ENCODE data around the gene JAZF1. TPM values are rescaled to one million over a fixed set of nuclear protein-coding genes. Genes with fewer than 3 reads are reported as not detected.

The JAZF1 gene
- total and polyA plus RNA-seq, 2 donors, result 30.7 to 31.9 TPM

GRCh38 chr7:27885652-27886051 lies 294.9 kb downstream of the JAZF1 start:
- WGBS, result 91% methylated on average over 2 of the region's 2 CpGs
- H3K4me1 ChIP-seq (ENCODE audit: insufficient read depth), result no peaks in the 10 kb centered on the region
- no peak overlapping the region for H3K27ac ChIP-seq (ENCODE audit: low read depth)
- no peak overlapping the region for H3K4me3 ChIP-seq (ENCODE audit: low read depth, low read length)
- no peaks in the 10 kb centered on the region for H3K36me3 ChIP-seq (ENCODE audit: insufficient read depth)
- DNase-seq (ENCODE audit: extremely low spot score), result no peak

- no peak overlapping the region for H3K4me3 ChIP-seq (ENCODE audit: low read depth, low read length)
- WGBS, result 79% methylated on average over 4 of the region's 4 CpGs
- H3K4me1 ChIP-seq (ENCODE audit: insufficient read depth), result no peaks in the 10 kb centered on the region
Observed at GRCh38 chr7:27883696-27884095, 296.9 kb downstream of the JAZF1 start.

GRCh38 chr7:27876756-27877155 lies 303.8 kb downstream of the JAZF1 start:
- no peak for DNase-seq (ENCODE audit: extremely low spot score)
- WGBS, result 89% methylated on average over 8 of the region's 8 CpGs

More at GRCh38 chr7:27883696-27884095, 296.9 kb downstream of the JAZF1 start:
- H3K36me3 ChIP-seq (ENCODE audit: insufficient read depth), result no peaks in the 10 kb centered on the region
- no peak overlapping the region for H3K27ac ChIP-seq (ENCODE audit: low read depth)
- no peak for DNase-seq (ENCODE audit: extremely low spot score)

GRCh38 chr7:27875832-27876231 lies 304.8 kb downstream of the JAZF1 start:
- Histone ChIP-seq H3K4me3 (ENCODE audit: low read depth, low read length) (no peak overlapping the region), H3K36me3 (ENCODE audit: insufficient read depth) (no peaks in the 10 kb centered on the region), H3K27ac (ENCODE audit: low read depth) (no peak overlapping the region), H3K4me1 (ENCODE audit: insufficient read depth) (no peaks in the 10 kb centered on the region)
- WGBS, result 98% methylated on average over 2 of the region's 2 CpGs
- no peak for DNase-seq (ENCODE audit: extremely low spot score)

More at GRCh38 chr7:27876756-27877155, 303.8 kb downstream of the JAZF1 start:
- Histone ChIP-seq H3K4me1 (ENCODE audit: insufficient read depth) (no peaks in the 10 kb centered on the region), H3K4me3 (ENCODE audit: low read depth, low read length) (no peak overlapping the region), H3K27ac (ENCODE audit: low read depth) (no peak overlapping the region), H3K36me3 (ENCODE audit: insufficient read depth) (no peaks in the 10 kb centered on the region)

- no peaks in the 10 kb centered on the region for H3K36me3 ChIP-seq (ENCODE audit: insufficient read depth)
- WGBS, result 95% methylated on average over 9 of the region's 9 CpGs
- no peak overlapping the region for H3K27ac ChIP-seq (ENCODE audit: low read depth)
- no peak for DNase-seq (ENCODE audit: extremely low spot score)
- H3K4me1 ChIP-seq (ENCODE audit: insufficient read depth), result no peaks in the 10 kb centered on the region
- no peak overlapping the region for H3K4me3 ChIP-seq (ENCODE audit: low read depth, low read length)
Observed at GRCh38 chr7:27875061-27875460, 305.5 kb downstream of the JAZF1 start.

GRCh38 chr7:27873981-27874957 lies 306.3 kb downstream of the JAZF1 start:
- no peak for DNase-seq (ENCODE audit: extremely low spot score)
- Histone ChIP-seq H3K4me3 (ENCODE audit: low read depth, low read length) (no peak overlapping the region), H3K27ac (ENCODE audit: low read depth) (no peak overlapping the region), H3K36me3 (ENCODE audit: insufficient read depth) (no peaks in the 10 kb centered on the region), H3K4me1 (ENCODE audit: insufficient read depth) (no peaks in the 10 kb centered on the region)
- WGBS, result 71% methylated on average over 13 of the region's 13 CpGs

- Histone ChIP-seq H3K4me3 (ENCODE audit: low read depth, low read length) (no peak overlapping the region), H3K36me3 (ENCODE audit: insufficient read depth) (no peaks in the 10 kb centered on the region), H3K4me1 (ENCODE audit: insufficient read depth) (no peaks in the 10 kb centered on the region), H3K27ac (ENCODE audit: low read depth) (no peak overlapping the region)
- 48% methylated on average over 17 of the region's 17 CpGs for WGBS
- no peak for DNase-seq (ENCODE audit: extremely low spot score)
Observed at GRCh38 chr7:27872356-27873275, 308.0 kb downstream of the JAZF1 start.

- WGBS, result 65% methylated on average over 6 of the region's 6 CpGs
- H3K27ac ChIP-seq (ENCODE audit: low read depth), result no peak overlapping the region
- DNase-seq (ENCODE audit: extremely low spot score), result no peak
Observed at GRCh38 chr7:27871866-27872265, 308.7 kb downstream of the JAZF1 start.

GRCh38 chr7:27871086-27871485 lies 309.5 kb downstream of the JAZF1 start:
- Histone ChIP-seq H3K27ac (ENCODE audit: low read depth) (no peak overlapping the region), H3K36me3 (ENCODE audit: insufficient read depth) (no peaks in the 10 kb centered on the region), H3K4me1 (ENCODE audit: insufficient read depth) (no peaks in the 10 kb centered on the region), H3K4me3 (ENCODE audit: low read depth, low read length) (no peak overlapping the region)
- no peak for DNase-seq (ENCODE audit: extremely low spot score)
- WGBS, result 92% methylated on average over 3 of the region's 3 CpGs

More at GRCh38 chr7:27871866-27872265, 308.7 kb downstream of the JAZF1 start:
- H3K4me1 ChIP-seq (ENCODE audit: insufficient read depth), result no peaks in the 10 kb centered on the region
- H3K4me3 ChIP-seq (ENCODE audit: low read depth, low read length), result no peak overlapping the region
- H3K36me3 ChIP-seq (ENCODE audit: insufficient read depth), result no peaks in the 10 kb centered on the region

GRCh38 chr7:27870595-27870994 lies 310.0 kb downstream of the JAZF1 start:
- no peaks in the 10 kb centered on the region for H3K4me1 ChIP-seq (ENCODE audit: insufficient read depth)
- WGBS, result 96% methylated on average over 5 of the region's 5 CpGs

GRCh38 chr7:27869056-27869455 lies 311.5 kb downstream of the JAZF1 start:
- no peaks in the 10 kb centered on the region for H3K4me1 ChIP-seq (ENCODE audit: insufficient read depth)
- H3K36me3 ChIP-seq (ENCODE audit: insufficient read depth), result no peaks in the 10 kb centered on the region
- DNase-seq (ENCODE audit: extremely low spot score), result no peak
- no peak overlapping the region for H3K4me3 ChIP-seq (ENCODE audit: low read depth, low read length)
- no peak overlapping the region for H3K27ac ChIP-seq (ENCODE audit: low read depth)
- WGBS, result 93% methylated on average over 7 of the region's 7 CpGs

More at GRCh38 chr7:27870595-27870994, 310.0 kb downstream of the JAZF1 start:
- Histone ChIP-seq H3K4me3 (ENCODE audit: low read depth, low read length) (no peak overlapping the region), H3K27ac (ENCODE audit: low read depth) (no peak overlapping the region), H3K36me3 (ENCODE audit: insufficient read depth) (no peaks in the 10 kb centered on the region)
- no peak for DNase-seq (ENCODE audit: extremely low spot score)

GRCh38 chr7:27868131-27868550 lies 312.5 kb downstream of the JAZF1 start:
- no peaks in the 10 kb centered on the region for H3K4me1 ChIP-seq (ENCODE audit: insufficient read depth)
- no peaks in the 10 kb centered on the region for H3K36me3 ChIP-seq (ENCODE audit: insufficient read depth)
- no peak overlapping the region for H3K4me3 ChIP-seq (ENCODE audit: low read depth, low read length)
- DNase-seq (ENCODE audit: extremely low spot score), result no peak
- WGBS, result 96% methylated on average over 15 of the region's 15 CpGs
- no peak overlapping the region for H3K27ac ChIP-seq (ENCODE audit: low read depth)

GRCh38 chr7:27866828-27867672 lies 313.5 kb downstream of the JAZF1 start:
- Histone ChIP-seq H3K4me3 (ENCODE audit: low read depth, low read length) (no peak overlapping the region), H3K27ac (ENCODE audit: low read depth) (no peak overlapping the region), H3K4me1 (ENCODE audit: insufficient read depth) (no peaks in the 10 kb centered on the region), H3K36me3 (ENCODE audit: insufficient read depth) (no peaks in the 10 kb centered on the region)
- WGBS, result 83% methylated on average over 17 of the region's 17 CpGs
- DNase-seq (ENCODE audit: extremely low spot score), result no peak
